Measurements from ENCODE around the gene TCL1A. TPM values are rescaled to one million over a fixed set of nuclear protein-coding genes. Genes with fewer than 3 reads are reported as not detected.

The TCL1A gene
- total RNA-seq, 1 experiment from 2014 or later, result not detected

DNA sequence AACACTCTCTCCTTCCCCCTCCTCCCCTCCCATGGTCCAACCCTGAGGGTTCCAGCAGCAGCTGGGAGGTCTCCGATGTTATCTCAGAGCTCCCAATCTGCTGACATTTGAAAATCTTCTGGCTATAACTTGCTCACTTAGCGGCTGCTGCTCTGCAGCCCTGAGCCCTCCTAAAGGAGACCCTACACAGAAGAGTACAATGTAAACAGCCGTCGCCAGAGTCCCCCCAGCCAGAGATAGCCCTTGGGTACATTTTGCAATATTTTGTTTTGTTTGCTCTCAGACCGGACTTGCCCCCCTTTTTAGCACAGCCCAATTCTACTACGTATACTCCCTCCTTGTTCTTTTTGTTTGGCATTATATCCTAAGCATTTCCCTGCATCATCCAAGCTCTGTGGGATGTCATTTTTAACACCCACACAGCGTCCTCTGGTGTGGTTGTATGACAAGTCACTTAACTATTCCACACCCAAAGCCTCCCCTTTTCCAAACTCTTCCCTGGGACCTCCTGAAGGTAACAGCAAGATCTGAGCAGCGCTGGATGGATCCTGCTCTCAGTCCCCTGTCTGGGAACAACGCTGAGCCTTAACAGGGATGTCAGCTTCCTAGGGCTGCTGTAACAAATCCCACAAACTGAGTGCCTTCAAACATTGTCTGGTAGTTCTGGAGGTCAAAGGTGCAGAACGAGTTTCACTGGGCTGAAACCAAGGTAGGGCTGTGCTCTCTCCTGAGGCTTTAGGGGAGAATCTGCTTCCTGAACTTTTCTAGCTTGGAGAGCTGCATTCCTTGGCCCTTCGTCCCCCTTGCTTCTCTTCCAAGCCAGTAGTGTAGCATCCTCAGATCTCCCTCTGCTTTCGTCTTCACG, 53.0 kb downstream of the TCL1A start:
- Histone ChIP-seq H3K9ac (ENCODE audit: extremely low read depth, insufficient read length, low read length) (no peak overlapping the region), H2AFZ (ENCODE audit: low read length) (no peak overlapping the region), H3T11ph (ENCODE audit: low read length) (no peak overlapping the region), H3K27ac (ENCODE audit: insufficient read length, low read depth, low read length) (no peak overlapping the region), H3K4ac (ENCODE audit: low read depth, low read length) (no peak overlapping the region), H3K23ac (ENCODE audit: insufficient read length, low read depth, low read length) (no peak overlapping the region), H3K79me1 (ENCODE audit: insufficient read depth, low read depth, low read length, poor library complexity, severe bottlenecking) (no peaks in the 10 kb centered on the region), H4K91ac (ENCODE audit: insufficient read length, low read depth, low read length) (no peak overlapping the region), H3K56ac (ENCODE audit: insufficient read length, low read depth, low read length) (no peak overlapping the region), H3K27me3 (ENCODE audit: insufficient read depth, low read length) (no peaks in the 10 kb centered on the region), H4K8ac (replicated peaks; ENCODE audit: insufficient read length, low read depth, low read length) (no peak overlapping the region), H2BK20ac (ENCODE audit: low read depth, low read length, poor library complexity, severe bottlenecking) (no peak overlapping the region), H3K4me2 (ENCODE audit: insufficient read depth, insufficient read length, low read length) (no peak overlapping the region), H2BK120ac (ENCODE audit: low read depth, low read length, poor library complexity, severe bottlenecking) (no peak overlapping the region), H2AK5ac (ENCODE audit: insufficient read length, low read length) (no peak overlapping the region), H3K4me1 (ENCODE audit: insufficient read depth, low read length) (no peaks in the 10 kb centered on the region; the same call in 1 of the 2 replicates), H3K14ac (ENCODE audit: insufficient read depth, low read length) (no peak overlapping the region), H2BK12ac (ENCODE audit: insufficient read length, low read depth, low read length) (no peak overlapping the region), H4K5ac (ENCODE audit: insufficient read length, low read depth, low read length) (no peak overlapping the region), H2BK5ac (ENCODE audit: insufficient read length, low read length) (no peak overlapping the region), H4K20me1 (ENCODE audit: control insufficient read depth, insufficient read depth, insufficient read length) (no peaks in the 10 kb centered on the region), H3K79me2 (ENCODE audit: insufficient read depth, low read length) (no peaks in the 10 kb centered on the region), H3K9me3 (ENCODE audit: control insufficient read depth, low read depth, low read length) (no peaks in the 10 kb centered on the region), H3K18ac (ENCODE audit: insufficient read length, low read depth, low read length) (no peak overlapping the region), H2BK15ac (ENCODE audit: low read depth, low read length) (no peak overlapping the region), H3K23me2 (ENCODE audit: insufficient read length, low read depth, low read length, poor library complexity, severe bottlenecking) (no peaks in the 10 kb centered on the region)
- WGBS (ENCODE audit: extremely low coverage, insufficient read length, low lambda C conversion rate), result no CpG with 5 or more reads among the region's 13 CpGs
- TF ChIP-seq CTCF (conservative IDR thresholded peaks at IDR 0.05), result no peak
- H3K27ac Mint-ChIP-seq, result peak overlapping the region in 1 of 3 experiments; percentile 72; a peak in 2 of 7 replicates
- H3K9me3 Mint-ChIP-seq, result peaks cover 0 to 2% of the 10 kb centered on the region in 2 experiments; a peak in 2 of 5 replicates
- DNase-seq, result no peak
- H3K4me1 Mint-ChIP-seq, result peaks cover 27 to 43% of the 10 kb centered on the region in 2 experiments
- H3K27me3 Mint-ChIP-seq (ENCODE audit: low read depth), result peaks cover 50% of the 10 kb centered on the region
- H3K4me3 Mint-ChIP-seq, result no peak overlapping the region
- H3K36me3 Mint-ChIP-seq (ENCODE audit: insufficient read depth in 1 of 3, low read depth in 3 of 3), result no peaks in the 10 kb centered on the region

Measured in H9 (cell line).